IMR-90 (cell line): ENCODE results near the gene SPPL2C. TPM values are rescaled to one million over a fixed set of nuclear protein-coding genes. Genes with fewer than 3 reads are reported as not detected.

Experiments used
- ATAC-seq: fragments of 200-7000 bp; cut with Tn5 transposase; 2 replicates; pipeline ENCODE4 v1.9.1; 2020; ENCODE audit warnings: low read depth, mild to moderate bottlenecking, moderate library complexity
- BruUV-seq: library from RNA; stranded (reverse); fragments of 400-500 nt; replicated peaks from 2 replicates; lab custom pipeline; 2021; lab: Mats Ljungman, UMichigan
- CTCF ChIA-PET: fragments of 300-600 bp; formaldehyde crosslinking; extraction: SDS; loops from one replicate; lab custom pipeline; 2021; ENCODE audit warnings: antibody characterized with exemption; lab: Yijun Ruan, JAX
- POLR2A ChIA-PET: fragments of 300-600 bp; sonication (Branson Sonifier 250); formaldehyde crosslinking; loops from one replicate; lab custom pipeline; 2022; ENCODE audit warnings: antibody characterized with exemption; ENCODE audit not compliant: unreplicated experiment; lab: Charles Lee
- DNase-seq: peaks from one replicate; pipeline ENCODE4 v3.0.0; 2013
- H2AFZ ChIP-seq: replicated peaks from 2 replicates; pipeline ENCODE3; 2013; ENCODE audit warnings: low read length, mild to moderate bottlenecking; ENCODE audit not compliant: poor library complexity
- H2AK5ac ChIP-seq: 2 replicates; pipeline ENCODE4 v1.6.1; 2013; ENCODE audit warnings: low read depth, low read length, inconsistent platforms
- H2AK9ac ChIP-seq: replicated peaks from 2 replicates; pipeline ENCODE3; 2013; ENCODE audit warnings: mild to moderate bottlenecking, low read depth, low read length, moderate library complexity; ENCODE audit not compliant: poor library complexity
- H2BK120ac ChIP-seq: 2 replicates; pipeline ENCODE4 v1.6.1; 2013; ENCODE audit warnings: low read depth, low read length, inconsistent platforms
- H2BK15ac ChIP-seq: 3 replicates; pipeline ENCODE4 v1.6.1; 2013; ENCODE audit warnings: low read depth, low read length, inconsistent platforms
- H2BK20ac ChIP-seq: 2 replicates; pipeline ENCODE4 v1.6.1; 2013; ENCODE audit warnings: low read depth, mild to moderate bottlenecking, inconsistent platforms, low read length, moderate library complexity
- H2BK5ac ChIP-seq: 2 replicates; pipeline ENCODE4 v1.6.1; 2013; ENCODE audit warnings: mild to moderate bottlenecking, low read depth, low read length, inconsistent platforms; ENCODE audit not compliant: poor library complexity, severe bottlenecking
- H3K14ac ChIP-seq: replicated peaks from 2 replicates; pipeline ENCODE4 v1.6.1; 2013; ENCODE audit warnings: low read depth, low read length, inconsistent platforms
- H3K18ac ChIP-seq: 2 replicates; pipeline ENCODE4 v1.6.1; 2013; ENCODE audit warnings: low read depth, low read length, control low read depth
- H3K23ac ChIP-seq: 2 replicates; pipeline ENCODE4 v1.6.1; 2013; ENCODE audit warnings: low read depth, low read length, inconsistent platforms
- H3K27ac ChIP-seq: 2 replicates; pipeline ENCODE4 v1.5.1; 2013; ENCODE audit warnings: mild to moderate bottlenecking, control low read depth, low read length; ENCODE audit not compliant: insufficient read depth
- H3K27me3 ChIP-seq: 2 replicates; pipeline ENCODE4 v1.6.1; 2013; ENCODE audit warnings: low read length; ENCODE audit not compliant: control insufficient read depth, insufficient read depth
- H3K36me3 ChIP-seq: 2 replicates; pipeline ENCODE4 v1.6.1; 2013; ENCODE audit warnings: low read length, mixed read lengths; ENCODE audit not compliant: control insufficient read depth, insufficient read depth
- H3K4ac ChIP-seq: 2 replicates; pipeline ENCODE4 v1.6.1; 2013; ENCODE audit warnings: low read depth, low read length, inconsistent platforms
- H3K4me1 ChIP-seq: 2 replicates; pipeline ENCODE4 v1.6.1; 2013; ENCODE audit warnings: low read length, mixed read lengths; ENCODE audit not compliant: control insufficient read depth, insufficient read depth
- H3K4me2 ChIP-seq: 2 replicates; pipeline ENCODE4 v1.6.1; 2013; ENCODE audit warnings: low read depth, mild to moderate bottlenecking, control low read depth, low read length, moderate library complexity
- H3K4me3 ChIP-seq: 2 replicates; pipeline ENCODE4 v1.5.1; 2013; ENCODE audit warnings: low read depth, mild to moderate bottlenecking, control low read depth, low read length, moderate library complexity; ENCODE audit not compliant: insufficient read depth
- H3K56ac ChIP-seq: 2 replicates; pipeline ENCODE4 v1.6.1; 2013; ENCODE audit warnings: low read length, inconsistent platforms; ENCODE audit not compliant: insufficient read depth; ENCODE audit errors: extremely low read depth
- H3K79me1 ChIP-seq, 2 experiments: 2 replicates each; pipeline ENCODE4 v1.6.1; 2013; ENCODE audit warnings: low read length in 2 of 2, inconsistent platforms in 1 of 2, low read depth in 1 of 2
- H3K9ac ChIP-seq: 2 replicates; pipeline ENCODE4 v1.6.1; 2013; ENCODE audit warnings: low read depth, low read length, control low read depth
- H3K9me1 ChIP-seq: 2 replicates; pipeline ENCODE4 v1.6.1; 2013; ENCODE audit warnings: low read length, inconsistent platforms; ENCODE audit not compliant: insufficient read depth
- H3K9me3 ChIP-seq: 2 replicates; pipeline ENCODE4 v1.6.1; 2013; ENCODE audit warnings: low read length; ENCODE audit not compliant: control insufficient read depth, insufficient read depth
- H4K20me1 ChIP-seq: 2 replicates; pipeline ENCODE4 v1.6.1; 2013; ENCODE audit warnings: low read length, inconsistent platforms; ENCODE audit not compliant: insufficient read depth
- H4K5ac ChIP-seq: 2 replicates; pipeline ENCODE4 v1.6.1; 2013; ENCODE audit warnings: mild to moderate bottlenecking, low read depth, low read length, control low read depth
- H4K8ac ChIP-seq, 2 experiments: 2 replicates each; pipeline ENCODE4 v1.6.1; 2013; ENCODE audit warnings: low read depth in 2 of 2, low read length in 2 of 2, control low read depth in 1 of 2, inconsistent platforms in 1 of 2
- H4K91ac ChIP-seq: 2 replicates; pipeline ENCODE4 v1.6.1; 2013; ENCODE audit warnings: low read depth, low read length, inconsistent platforms; ENCODE audit not compliant: insufficient read depth
- CEBPB ChIP-seq: IDR thresholded peaks from 2 replicates; pipeline ENCODE4 v1.6.1; 2012; ENCODE audit warnings: low read depth, low read length, improper control_type of control experiment
- CHD1 ChIP-seq: IDR thresholded peaks from 2 replicates; pipeline ENCODE4 v1.6.1; 2012; ENCODE audit warnings: low read depth, low read length, improper control_type of control experiment
- CTCF ChIP-seq: conservative IDR thresholded peaks from 2 replicates; pipeline ENCODE4 v1.5.1; 2012; ENCODE audit warnings: mild to moderate bottlenecking, low read depth, low read length, improper control_type of control experiment
- ELK1 ChIP-seq: fragments of 150-350 bp; IDR thresholded peaks from 2 replicates; pipeline ENCODE4 v1.6.1; 2016; ENCODE audit warnings: low read depth, mild to moderate bottlenecking, low read length, moderate library complexity, borderline replicate concordance
- FOS ChIP-seq: fragments of 150-350 bp; IDR thresholded peaks from 2 replicates; pipeline ENCODE4 v1.6.1; 2016; ENCODE audit warnings: low read depth, low read length
- MAZ ChIP-seq: IDR thresholded peaks from 2 replicates; pipeline ENCODE4 v1.6.1; 2012; ENCODE audit warnings: low read depth, mild to moderate bottlenecking, low read length, improper control_type of control experiment, moderate library complexity, borderline replicate concordance
- NFE2L2 ChIP-seq: fragments of 150-350 bp; IDR thresholded peaks from 2 replicates; pipeline ENCODE4 v1.6.1; 2016; ENCODE audit warnings: low read depth, mild to moderate bottlenecking, low read length
- POLR2A ChIP-seq: IDR thresholded peaks from 2 replicates; pipeline ENCODE4 v1.6.1; 2012; ENCODE audit warnings: mild to moderate bottlenecking, low read depth, low read length
- RAD21 ChIP-seq: IDR thresholded peaks from 2 replicates; pipeline ENCODE4 v1.6.1; 2012; ENCODE audit warnings: low read length, improper control_type of control experiment
- SMC3 ChIP-seq: fragments of 150-350 bp; IDR thresholded peaks from 2 replicates; pipeline ENCODE4 v1.6.1; 2016; ENCODE audit warnings: low read depth, mild to moderate bottlenecking, antibody characterized with exemption, low read length, moderate library complexity
- WGBS, 2 experiments: methylation state at CpG; one replicate each; pipeline versions ENCODE4 v1.1.5 to v1.1.7; 2013; ENCODE audit warnings: missing lambda C conversion rate in 2 of 2; ENCODE audit not compliant: insufficient read length in 1 of 2; ENCODE audit errors: extremely low coverage in 2 of 2; 5-methylcytosine and 5-hydroxymethylcytosine counted together
- dilution Hi-C: fragments of 300-500 bp; cut with HindIII; formaldehyde crosslinking; loops from one replicate; pipeline ENCODE4 v1.14.3; 2018; ENCODE audit warnings: low sequenced_read_pairs; ENCODE audit not compliant: unreplicated experiment
- in situ Hi-C: fragments of 300-500 bp; cut with MboI; formaldehyde crosslinking; loops from 3 replicates; pipeline ENCODE4 v1.14.3; 2019; ENCODE audit warnings: low sequenced_read_pairs, inconsistent platforms, mixed read lengths
- intact Hi-C: fragments of 100-400 bp; cut with micrococcal nuclease; formaldehyde crosslinking; loops from 2 replicates; pipeline ENCODE4 v1.10.0; 2022
- polyA plus RNA-seq, 3 experiments: library from polyadenylated mRNA; depleted of rRNA; stranded (reverse); fragments of >200 nt; gene quantifications; 2 replicates each; pipeline ENCODE4 v1.2.3, GENCODE V29; 2012; ENCODE audit warnings: low replicate concordance in 1 of 3
- total RNA-seq: library from RNA; depleted of rRNA; stranded (reverse); fragments of >200 nt; gene quantifications from 2 replicates; pipeline ENCODE4 v1.2.3, GENCODE V29; 2012
- TF ChIP-seq, protein P1 (sequence below): fragments of 150-350 bp; IDR thresholded peaks from 2 replicates; pipeline ENCODE4 v1.6.1; 2017; ENCODE audit warnings: mild to moderate bottlenecking, antibody characterized with exemption, low read length, low read depth

The SPPL2C gene
- total and polyA plus RNA-seq, 2 of the 4 experiments (the other 2 are of a cell fraction) = not detected

DNA sequence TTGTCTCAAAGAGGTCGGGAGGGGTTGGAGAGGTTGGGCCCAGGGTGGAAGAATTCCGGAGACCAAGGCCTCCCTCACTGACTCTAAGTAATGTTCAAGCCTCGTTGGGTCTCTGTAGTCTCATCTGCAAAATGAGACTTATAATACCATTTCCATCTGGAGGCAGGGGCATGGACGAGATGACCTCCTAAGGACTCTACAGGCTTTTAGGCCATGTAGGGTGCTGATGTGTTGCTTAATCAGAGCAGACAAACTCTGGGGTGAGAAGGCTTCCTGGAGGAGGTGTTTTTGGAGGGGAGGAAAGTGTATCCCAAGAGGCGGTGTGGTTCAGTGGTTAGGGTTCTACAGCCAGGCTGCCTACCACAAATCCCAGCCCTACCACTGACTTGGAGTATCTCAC, 3.1 kb downstream of the SPPL2C start:
- Histone ChIP-seq H4K8ac (no peak overlapping the region), H3K27me3 (peaks cover 11% of the 10 kb centered on the region), H3K36me3 (no peaks in the 10 kb centered on the region), H3K4me1 (no peaks in the 10 kb centered on the region), H2BK120ac (no peak overlapping the region), H3K79me1 (no peaks in the 10 kb centered on the region), H2AK5ac (no peak overlapping the region), H2AK9ac (no peak overlapping the region), H3K4me3 (no peak overlapping the region), H2BK15ac (no peak overlapping the region), H4K5ac (no peak overlapping the region), H3K9me1 (no peaks in the 10 kb centered on the region), H3K23ac (no peak overlapping the region), H3K18ac (no peak overlapping the region), H2BK20ac (no peak overlapping the region), H3K9me3 (no peaks in the 10 kb centered on the region), H3K14ac (no peak overlapping the region), H2AFZ (no peak overlapping the region), H3K56ac (no peak overlapping the region), H2BK5ac (no peak overlapping the region), H3K27ac (no peak overlapping the region), H3K9ac (no peak overlapping the region), H3K4me2 (no peak overlapping the region), H4K91ac (no peak overlapping the region), H3K4ac (no peak overlapping the region), H4K20me1 (no peaks in the 10 kb centered on the region)
- in situ Hi-C loops = loop anchor here (25.0 kb wide), 1 partner anchor 435 kb away; no protein-coding TSS in a partner anchor
- no TSS peak for BruUV-seq
- no CpG with 5 or more reads among the region's 5 CpGs for WGBS, 2 experiments
- POLR2A ChIA-PET = no interaction called here
- DNase-seq (no peak), ATAC-seq (no peak)
- CTCF ChIA-PET = no interaction called here
- TF ChIP-seq CEBPB (no peak), CHD1 (no peak), RAD21 (no peak), SMC3 (no peak), POLR2A (no peak), MAZ (no peak), NFE2L2 (no peak), ELK1 (no peak), CTCF (no peak), FOS (no peak)
- TF ChIP-seq, protein P1, sequence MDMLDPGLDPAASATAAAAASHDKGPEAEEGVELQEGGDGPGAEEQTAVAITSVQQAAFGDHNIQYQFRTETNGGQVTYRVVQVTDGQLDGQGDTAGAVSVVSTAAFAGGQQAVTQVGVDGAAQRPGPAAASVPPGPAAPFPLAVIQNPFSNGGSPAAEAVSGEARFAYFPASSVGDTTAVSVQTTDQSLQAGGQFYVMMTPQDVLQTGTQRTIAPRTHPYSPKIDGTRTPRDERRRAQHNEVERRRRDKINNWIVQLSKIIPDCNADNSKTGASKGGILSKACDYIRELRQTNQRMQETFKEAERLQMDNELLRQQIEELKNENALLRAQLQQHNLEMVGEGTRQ = no peak
- intact Hi-C loops = no loop called here
- dilution Hi-C loops = no loop called here
